PC-9 (cell line): ENCODE measurements around the gene SLC8A2. TPM values are rescaled to one million over a fixed set of nuclear protein-coding genes. Genes with fewer than 3 reads are reported as not detected.

Source experiments
- BruUV-seq: library from RNA; stranded (reverse); fragments of 400-500 nt; replicated peaks from 2 replicates; lab custom pipeline; 2021; lab: Mats Ljungman, UMichigan
- CTCF ChIA-PET: fragments of 300-600 bp; sonication (Branson Sonifier 250); formaldehyde crosslinking; loops from one replicate; lab custom pipeline; 2022; ENCODE audit warnings: antibody characterized with exemption; lab: Charles Lee
- POLR2A ChIA-PET: fragments of 300-600 bp; sonication (Branson Sonifier 250); formaldehyde crosslinking; loops from one replicate; lab custom pipeline; 2022; ENCODE audit warnings: antibody characterized with exemption; ENCODE audit not compliant: unreplicated experiment; lab: Charles Lee
- DNase-seq, 2 experiments: peaks; one replicate each; pipeline versions ENCODE4 v3.0.0 to v3.0.0-alpha.2; 2015 to 2022; ENCODE audit warnings: mixed read lengths in 1 of 2
- H2AFZ ChIP-seq: fragments of 200-600 bp; sonication (generic); 2 replicates; pipeline ENCODE4 v1.8.1; 2017; ENCODE audit warnings: antibody characterized with exemption
- H3F3A ChIP-seq: fragments of 200-600 bp; sonication (generic); 2 replicates; pipeline ENCODE4 v1.8.1; 2017; ENCODE audit warnings: antibody characterized with exemption, mild to moderate bottlenecking, low read depth; ENCODE audit not compliant: insufficient read depth
- H3K27ac ChIP-seq: fragments of 200-600 bp; sonication (generic); 2 replicates; pipeline ENCODE4 v1.6.1; 2016; ENCODE audit warnings: mixed run types
- H3K27me3 ChIP-seq: fragments of 200-600 bp; sonication (generic); 2 replicates; pipeline ENCODE4 v1.6.1; 2016; ENCODE audit warnings: low read depth, mixed run types; ENCODE audit not compliant: insufficient read depth
- H3K36me3 ChIP-seq: fragments of 200-600 bp; sonication (generic); 2 replicates; pipeline ENCODE4 v1.6.1; 2016; ENCODE audit warnings: low read depth, mixed run types
- H3K4me1 ChIP-seq: fragments of 200-600 bp; sonication (generic); replicated peaks from 2 replicates; pipeline ENCODE4 v1.6.1; 2016; ENCODE audit warnings: mixed run types; ENCODE audit not compliant: insufficient read depth
- H3K4me2 ChIP-seq: fragments of 200-600 bp; sonication (generic); 2 replicates; pipeline ENCODE4 v1.6.1; 2017; ENCODE audit warnings: mixed run types
- H3K4me3 ChIP-seq: fragments of 200-600 bp; sonication (generic); 2 replicates; pipeline ENCODE4 v1.6.1; 2016; ENCODE audit warnings: mixed run types
- H3K79me2 ChIP-seq: fragments of 200-600 bp; sonication (generic); 2 replicates; pipeline ENCODE4 v1.6.1; 2017; ENCODE audit warnings: low read depth, mixed run types
- H3K9me2 ChIP-seq: fragments of 200-600 bp; sonication (generic); 2 replicates; pipeline ENCODE4 v1.8.1; 2017; ENCODE audit warnings: mild to moderate bottlenecking; ENCODE audit not compliant: insufficient read depth
- H3K9me3 ChIP-seq: fragments of 200-600 bp; sonication (generic); 2 replicates; pipeline ENCODE4 v1.8.1; 2016; ENCODE audit warnings: low read depth; ENCODE audit not compliant: insufficient read depth
- H4K20me1 ChIP-seq: fragments of 200-600 bp; sonication (generic); 2 replicates; pipeline ENCODE4 v1.8.1; 2017; ENCODE audit not compliant: insufficient read depth
- EZH2 ChIP-seq: fragments of 200-600 bp; sonication (generic); IDR thresholded peaks from 2 replicates; pipeline ENCODE4 v1.8.0; 2017; ENCODE audit warnings: antibody characterized with exemption, low read depth
- intact Hi-C: fragments of 100-400 bp; cut with micrococcal nuclease; formaldehyde crosslinking; loops from one replicate; pipeline ENCODE4 v1.10.0; 2022; ENCODE audit not compliant: unreplicated experiment
- total RNA-seq: library from RNA; stranded (reverse); gene quantifications from 2 replicates; pipeline ENCODE4 v1.2.3, GENCODE V29; 2021
- TF ChIP-seq, protein P1 (sequence below): fragments of 200-600 bp; sonication (generic); conservative IDR thresholded peaks from 2 replicates; pipeline ENCODE4 v1.6.1; 2017; ENCODE audit warnings: mixed run types, antibody characterized with exemption, mild to moderate bottlenecking, moderate library complexity

The SLC8A2 gene
- total RNA-seq, 1 experiment from 2014 or later, result not detected

DNA sequence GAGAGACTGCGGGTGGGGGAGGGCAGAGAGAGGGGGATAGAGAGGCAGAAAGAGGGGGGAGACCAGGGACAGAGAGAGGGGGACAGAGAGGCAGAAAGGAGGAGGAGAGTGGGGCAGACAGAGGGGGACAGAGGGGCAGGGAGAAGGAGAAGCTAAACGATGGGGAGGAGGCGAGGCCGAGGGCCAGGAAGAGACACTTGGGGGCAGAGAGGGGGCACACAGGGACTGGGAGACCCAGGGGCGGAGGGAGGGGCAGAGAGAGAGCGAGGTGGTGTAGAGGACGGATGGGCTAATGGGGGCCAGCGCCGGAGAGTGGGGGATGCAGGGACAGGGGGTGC, 53.0 kb downstream of the SLC8A2 start:
- H3K4me2 ChIP-seq, result no peak overlapping the region
- no peak overlapping the region for H2AFZ ChIP-seq
- no peak for TF ChIP-seq EZH2
- TF ChIP-seq, protein P1, sequence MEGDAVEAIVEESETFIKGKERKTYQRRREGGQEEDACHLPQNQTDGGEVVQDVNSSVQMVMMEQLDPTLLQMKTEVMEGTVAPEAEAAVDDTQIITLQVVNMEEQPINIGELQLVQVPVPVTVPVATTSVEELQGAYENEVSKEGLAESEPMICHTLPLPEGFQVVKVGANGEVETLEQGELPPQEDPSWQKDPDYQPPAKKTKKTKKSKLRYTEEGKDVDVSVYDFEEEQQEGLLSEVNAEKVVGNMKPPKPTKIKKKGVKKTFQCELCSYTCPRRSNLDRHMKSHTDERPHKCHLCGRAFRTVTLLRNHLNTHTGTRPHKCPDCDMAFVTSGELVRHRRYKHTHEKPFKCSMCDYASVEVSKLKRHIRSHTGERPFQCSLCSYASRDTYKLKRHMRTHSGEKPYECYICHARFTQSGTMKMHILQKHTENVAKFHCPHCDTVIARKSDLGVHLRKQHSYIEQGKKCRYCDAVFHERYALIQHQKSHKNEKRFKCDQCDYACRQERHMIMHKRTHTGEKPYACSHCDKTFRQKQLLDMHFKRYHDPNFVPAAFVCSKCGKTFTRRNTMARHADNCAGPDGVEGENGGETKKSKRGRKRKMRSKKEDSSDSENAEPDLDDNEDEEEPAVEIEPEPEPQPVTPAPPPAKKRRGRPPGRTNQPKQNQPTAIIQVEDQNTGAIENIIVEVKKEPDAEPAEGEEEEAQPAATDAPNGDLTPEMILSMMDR, result no peak
- peaks cover 10% of the 10 kb centered on the region for H3F3A ChIP-seq
- BruUV-seq, result no TSS peak
- no peak for DNase-seq
- H3K4me1 ChIP-seq, result no peaks in the 10 kb centered on the region
- no peak overlapping the region for H3K27ac ChIP-seq
- H3K9me3 ChIP-seq, result no peaks in the 10 kb centered on the region
- CTCF ChIA-PET, result interaction anchor here (0.7 kb wide), 1 partner anchor 122 kb away, joined by 3 read pairs; no protein-coding TSS in a partner anchor
- H4K20me1 ChIP-seq, result no peaks in the 10 kb centered on the region
- H3K36me3 ChIP-seq, result no peaks in the 10 kb centered on the region
- intact Hi-C loops, result no loop called here
- no peaks in the 10 kb centered on the region for H3K9me2 ChIP-seq
- H3K27me3 ChIP-seq, result peaks cover 90% of the 10 kb centered on the region
- POLR2A ChIA-PET, result no interaction called here
- H3K4me3 ChIP-seq, result no peak overlapping the region
- no peaks in the 10 kb centered on the region for H3K79me2 ChIP-seq

DNA sequence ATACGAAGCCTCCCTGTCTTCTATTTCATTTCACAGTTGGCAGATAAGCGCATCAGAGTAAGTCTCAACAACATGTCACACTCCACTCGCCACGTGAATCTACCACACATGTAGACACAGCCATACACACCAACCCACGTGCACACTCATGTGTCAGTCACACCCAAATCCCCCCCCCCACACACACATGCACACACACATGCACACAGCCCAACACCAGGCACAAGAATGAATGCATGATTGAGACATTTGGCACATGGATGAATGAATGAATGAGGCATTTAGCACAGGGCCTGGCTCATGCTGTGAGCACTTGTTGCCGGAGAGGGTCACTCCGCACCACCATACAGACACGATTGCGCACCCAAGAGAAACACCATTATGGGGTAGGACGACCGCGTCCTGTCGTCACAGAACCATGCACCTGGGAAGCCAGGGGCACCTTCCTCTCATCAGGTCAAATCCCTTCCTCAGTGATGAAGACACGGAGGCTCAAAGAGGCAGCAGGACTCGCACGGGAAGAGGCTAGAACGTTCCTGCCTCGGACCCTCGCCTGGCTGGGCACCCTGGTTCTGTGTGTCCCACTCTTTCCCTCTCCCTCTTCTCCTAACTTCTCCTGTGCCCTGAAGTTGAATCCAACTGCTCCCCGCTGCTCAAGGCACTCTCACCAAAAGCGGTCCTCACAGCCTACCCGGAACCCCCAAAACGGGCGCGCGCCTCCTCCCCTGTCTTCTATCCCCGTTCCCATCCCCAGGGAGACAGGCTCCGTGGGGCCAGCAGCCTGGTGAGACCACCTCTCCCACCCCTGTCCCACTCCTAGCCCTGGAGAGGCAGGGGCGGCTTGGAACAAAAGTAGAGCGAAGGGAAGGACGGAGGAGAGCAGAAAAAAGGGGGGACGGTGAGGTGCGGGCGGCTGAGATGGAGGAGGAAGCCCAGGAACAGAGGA, 53.7 kb downstream of the SLC8A2 start:
- Histone ChIP-seq H4K20me1 (no peaks in the 10 kb centered on the region), H3K4me1 (no peaks in the 10 kb centered on the region), H3K9me3 (no peaks in the 10 kb centered on the region), H3F3A (peaks cover 10% of the 10 kb centered on the region), H3K4me2 (no peak overlapping the region), H3K4me3 (no peak overlapping the region), H2AFZ (no peak overlapping the region), H3K27ac (no peak overlapping the region), H3K9me2 (no peaks in the 10 kb centered on the region), H3K36me3 (no peaks in the 10 kb centered on the region), H3K79me2 (no peaks in the 10 kb centered on the region), H3K27me3 (peaks cover 90% of the 10 kb centered on the region)
- DNase-seq, result no peak
- POLR2A ChIA-PET, result no interaction called here
- TF ChIP-seq, protein P1, result no peak
- TF ChIP-seq EZH2, result no peak
- CTCF ChIA-PET, result no interaction called here
- BruUV-seq, result TSS peak; percentile 45
- intact Hi-C loops, result no loop called here

DNA sequence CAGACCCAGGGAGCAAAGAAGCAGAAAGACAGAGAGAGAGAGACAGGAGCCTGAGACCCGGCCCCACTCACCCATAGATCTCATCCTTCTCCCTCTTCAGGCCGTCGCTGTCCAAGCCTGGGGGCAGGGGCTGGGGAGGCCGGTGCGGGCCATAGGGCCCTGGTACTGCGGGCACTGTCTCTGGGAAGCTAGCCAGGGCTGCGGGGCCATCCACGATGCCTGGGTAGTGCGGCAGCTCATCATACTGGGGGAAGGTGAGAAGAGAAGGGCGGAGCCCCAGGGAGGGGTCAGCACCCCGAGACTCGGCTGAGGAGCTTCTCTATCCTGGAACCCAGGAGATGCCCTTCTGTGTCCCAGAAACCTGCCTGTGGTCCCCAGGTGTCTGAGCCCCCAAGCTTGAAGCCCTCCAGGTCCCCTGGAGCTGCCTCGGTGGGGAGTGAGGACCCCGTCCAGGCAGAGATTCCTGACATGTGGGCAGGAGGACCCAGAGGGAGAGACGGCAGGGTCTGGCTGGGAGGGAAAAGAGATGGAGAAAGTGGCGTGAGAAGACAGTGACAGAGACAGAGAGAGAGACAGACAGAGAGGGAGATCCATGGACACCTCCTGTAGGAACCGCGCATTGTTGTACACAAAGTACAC, 54.5 kb downstream of the SLC8A2 start:
- no peaks in the 10 kb centered on the region for H4K20me1 ChIP-seq
- no peak overlapping the region for H2AFZ ChIP-seq
- POLR2A ChIA-PET, result interaction anchor here (0.6 kb wide), 1 partner anchor 132 kb away, joined by 4 read pairs; no protein-coding TSS in a partner anchor
- intact Hi-C loops, result no loop called here
- no peaks in the 10 kb centered on the region for H3K4me1 ChIP-seq
- H3K9me3 ChIP-seq, result no peaks in the 10 kb centered on the region
- no peak for TF ChIP-seq EZH2
- TF ChIP-seq, protein P1, result no peak
- CTCF ChIA-PET, result interaction anchor here (0.6 kb wide), 1 partner anchor 732 kb away, joined by 4 read pairs; no protein-coding TSS in a partner anchor
- no TSS peak for BruUV-seq
- H3K9me2 ChIP-seq, result no peaks in the 10 kb centered on the region
- no peak overlapping the region for H3K4me2 ChIP-seq
- H3K4me3 ChIP-seq, result no peak overlapping the region
- no peaks in the 10 kb centered on the region for H3K79me2 ChIP-seq
- no peak for DNase-seq
- no peaks in the 10 kb centered on the region for H3K36me3 ChIP-seq
- H3K27ac ChIP-seq, result no peak overlapping the region
- H3K27me3 ChIP-seq, result peaks cover 90% of the 10 kb centered on the region
- peaks cover 10% of the 10 kb centered on the region; the same call in 1 of the 2 replicates for H3F3A ChIP-seq
